K562 (cell line): ENCODE results near the gene LPGAT1. TPM values are rescaled to one million over a fixed set of nuclear protein-coding genes. Genes with fewer than 3 reads are reported as not detected.
A peak's percentile ranks its signal among the peaks of the same experiment; 100 is the strongest.

Source experiments
- ARID3B ChIP-seq: fragments of 250-450 bp; sonication (Bioruptor Pico); IDR thresholded peaks from 2 replicates; pipeline ENCODE4 v1.4.0; 2020; ENCODE audit warnings: borderline replicate concordance
- E2F6 ChIP-seq, 2 experiments: IDR thresholded peaks; 2 replicates each; pipeline ENCODE4 v1.6.1; 2011; ENCODE audit warnings: borderline replicate concordance in 1 of 2, control low read depth in 1 of 2, low read depth in 1 of 2, low read length in 1 of 2, mild to moderate bottlenecking in 1 of 2, mixed read lengths in 1 of 2, moderate library complexity in 1 of 2; ENCODE audit not compliant: insufficient read depth in 1 of 2, insufficient read length in 1 of 2, poor library complexity in 1 of 2, severe bottlenecking in 1 of 2; ENCODE audit errors: extremely low read depth in 1 of 2
- MLLT1 ChIP-seq, 2 experiments: fragments of 450-650 bp; IDR thresholded peaks; 2 replicates each; pipeline ENCODE4 v1.6.1; 2016
- PRMT5 ChIP-seq: sonication (generic); formaldehyde crosslinking; IDR thresholded peaks from 2 replicates; pipeline ENCODE4 v1.5.0; 2020; ENCODE audit warnings: missing genetic modification reagents
- SMARCE1 ChIP-seq: fragments of 450-650 bp; IDR thresholded peaks from 2 replicates; pipeline ENCODE4 v1.7.1; 2016; ENCODE audit warnings: mild to moderate bottlenecking
- ZBTB40 ChIP-seq, 2 experiments: fragments of 450-650 bp in 1 of 2; sonication (generic) in 1 of 2; formaldehyde crosslinking in 1 of 2; IDR thresholded peaks; 2 replicates each; pipeline versions ENCODE4 v1.7.1 to v1.9.0; 2016 to 2022; ENCODE audit warnings: inconsistent platforms in 1 of 2, mild to moderate bottlenecking in 1 of 2, missing genetic modification reagents in 1 of 2
- ZNF232 ChIP-seq: sonication (generic); formaldehyde crosslinking; IDR thresholded peaks from 2 replicates; pipeline ENCODE4 v1.8.0; 2022; ENCODE audit warnings: mild to moderate bottlenecking, missing genetic modification reagents
- ZNF512 ChIP-seq: IDR thresholded peaks from 2 replicates; pipeline ENCODE4 v1.6.1; 2016; ENCODE audit warnings: missing genetic modification characterization, missing compliant biosample characterization
- polyA plus RNA-seq, 8 experiments: library from polyadenylated mRNA; depleted of rRNA in 4 of 8; stranded (reverse) in 5 of 8; unstranded in 3 of 8; fragments of >200 nt; fragmentation: Nextera tagmentation in 2 of 8; fragmentation: Illumina TruSeq in 1 of 8; extraction: Ambion mirVana in 2 of 8; extraction: Trizol in 1 of 8; gene quantifications; 2 replicates each; pipeline versions ENCODE4 v1.2.1 to v1.2.3, GENCODE V29; 2011 to 2014; ENCODE audit warnings: inconsistent platforms in 1 of 8, missing spikeins in 1 of 8
- total RNA-seq, 7 experiments: library from RNA; depleted of rRNA in 6 of 7; stranded (reverse); fragments of >200 nt in 6 of 7; fragmentation: Illumina TruSeq in 2 of 7; extraction: Trizol in 2 of 7; gene quantifications; 2 replicates each; pipeline versions ENCODE4 v1.2.1 to v1.2.3, GENCODE V29; 2011 to 2021; ENCODE audit warnings: low replicate concordance in 1 of 7

The LPGAT1 gene
- total and polyA plus RNA-seq, 9 of the 15 experiments (the other 6 are each of a cell fraction or from before 2014, with no cell fraction given): 5.7 to 31.4 (median 16.3) TPM

GRCh38 chr1:211829343-211830054 is 1.1 kb downstream of the LPGAT1 start (continued):
- TF ChIP-seq E2F6 (IDR thresholded peaks at IDR 0.05; ENCODE audit: borderline replicate concordance in 1 of 2, extremely low read depth in 1 of 2, insufficient read depth in 1 of 2, insufficient read length in 1 of 2, low read depth in 1 of 2, low read length in 1 of 2, poor library complexity in 1 of 2, severe bottlenecking in 1 of 2) (peak in 1 of 2 experiments; percentile 18), ZNF232 (CRISPR knock-in tag) (peak; percentile 73; the same call in 1 of the 2 replicates), MLLT1 (IDR thresholded peaks at IDR 0.05) (peak; percentile 54 to 65; a peak in 3 of 4 replicates), ARID3B (no peak), ZBTB40 (IDR thresholded peaks at IDR 0.05) (peak; percentile 37; the same call in 1 of the 2 replicates), ZBTB40 (CRISPR knock-in tag; IDR thresholded peaks at IDR 0.05) (no peak), PRMT5 (no peak), SMARCE1 (0 out of 2 replicates have a peak, but pooled peaks have one; percentile 25), ZNF512 (tag) (peak; percentile 84)
